Activated CD4-positive, alpha-beta memory T cell treated with anti-CD3 and anti-CD28 coated beads for 36 hours (primary cell): ENCODE measurements around the gene PHF21A. TPM values are rescaled to one million over a fixed set of nuclear protein-coding genes. Genes with fewer than 3 reads are reported as not detected.

Experiments
- CTCF ChIA-PET: fragments of 350-600 bp; sonication (Branson Sonifier 250); formaldehyde crosslinking; loops from one replicate; lab custom pipeline; 2021; ENCODE audit warnings: antibody characterized with exemption, inconsistent platforms; lab: Charles Lee
- POLR2A ChIA-PET: fragments of 350-600 bp; sonication (Branson Sonifier 250); formaldehyde crosslinking; loops from one replicate; lab custom pipeline; 2021; ENCODE audit warnings: antibody characterized with exemption; lab: Charles Lee
- DNase-seq: peaks from one replicate; pipeline ENCODE4 v3.0.0-alpha.2; 2020
- H3K27ac Mint-ChIP-seq: one replicate; pipeline ENCODE4 v1.8.0; 2021; ENCODE audit warnings: mixed read lengths
- H3K27me3 Mint-ChIP-seq: one replicate; pipeline ENCODE4 v1.8.0; 2021; ENCODE audit warnings: mixed read lengths
- H3K36me3 Mint-ChIP-seq: one replicate; pipeline ENCODE4 v1.8.0; 2021; ENCODE audit warnings: mixed read lengths
- H3K4me1 Mint-ChIP-seq: one replicate; pipeline ENCODE4 v1.8.0; 2021; ENCODE audit warnings: low read depth, mixed read lengths
- H3K4me3 Mint-ChIP-seq: one replicate; pipeline ENCODE4 v1.8.0; 2021; ENCODE audit warnings: mild to moderate bottlenecking, mixed read lengths
- H3K9me3 Mint-ChIP-seq: one replicate; pipeline ENCODE4 v1.8.0; 2021; ENCODE audit warnings: mixed read lengths
- intact Hi-C: fragments of 100-400 bp; cut with micrococcal nuclease; formaldehyde crosslinking; loops from one replicate; pipeline ENCODE4 v1.15.1; 2023
- total RNA-seq, 2 experiments: library from RNA; stranded (reverse); gene quantifications; one replicate each; pipeline ENCODE4 v1.2.3, GENCODE V29; 2021

Gene PHF21A
- total RNA-seq, 2 experiments from 2014 or later = 38.0 to 40.0 TPM

DNA sequence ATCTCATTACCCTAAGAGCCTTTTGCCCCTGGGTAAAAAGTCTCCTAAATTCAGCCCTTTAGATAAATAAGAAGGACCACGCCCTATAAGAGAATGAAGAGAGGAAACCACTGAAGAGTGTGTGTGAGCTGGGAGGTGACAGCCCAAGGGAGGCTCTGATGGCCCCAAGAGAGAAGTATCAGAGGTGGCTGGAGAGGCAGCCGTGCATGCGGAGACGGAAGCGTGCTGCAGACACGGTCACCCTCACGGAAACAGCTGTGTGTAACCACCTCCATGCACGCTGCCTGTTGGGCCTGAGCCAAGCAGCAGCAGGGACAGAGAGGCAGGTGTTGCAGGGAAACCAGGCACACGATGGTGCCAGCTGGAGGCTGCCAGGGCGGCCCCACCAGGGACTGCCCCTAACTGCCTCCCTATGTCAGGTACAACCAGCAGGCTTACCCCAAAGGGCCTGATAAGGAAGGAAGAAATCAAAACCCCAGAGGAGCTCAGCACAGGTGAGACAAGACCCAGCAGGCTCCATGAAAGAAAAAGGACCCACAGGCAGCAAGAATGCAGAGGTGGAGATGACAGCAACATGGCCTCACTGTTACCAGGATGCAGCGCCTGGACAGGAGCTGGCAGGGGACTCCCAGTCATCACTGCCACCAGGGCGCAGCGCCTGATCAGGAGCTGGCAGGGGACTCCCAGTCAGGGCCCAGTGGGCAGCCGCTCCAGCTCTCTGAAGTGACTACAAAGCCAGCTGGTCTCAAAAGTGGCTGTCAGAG lies 191.0 kb downstream of the PHF21A start:
- no peaks in the 10 kb centered on the region for H3K9me3 Mint-ChIP-seq
- H3K27ac Mint-ChIP-seq = peak overlapping the region; percentile 75
- peaks cover 4% of the 10 kb centered on the region for H3K36me3 Mint-ChIP-seq
- POLR2A ChIA-PET = no interaction called here
- H3K27me3 Mint-ChIP-seq = no peaks in the 10 kb centered on the region
- intact Hi-C loops = no loop called here
- no peak overlapping the region for H3K4me3 Mint-ChIP-seq
- H3K4me1 Mint-ChIP-seq = peaks cover 33% of the 10 kb centered on the region
- DNase-seq = peak; percentile 66
- CTCF ChIA-PET = interaction anchor here (0.8 to 2.2 kb wide), 5 partner anchors 9 to 1003 kb away, joined by 3 to 9 read pairs (median 4); no protein-coding TSS in a partner anchor

- H3K4me1 Mint-ChIP-seq = peaks cover 33% of the 10 kb centered on the region
- H3K27me3 Mint-ChIP-seq = no peaks in the 10 kb centered on the region
- peaks cover 4% of the 10 kb centered on the region for H3K36me3 Mint-ChIP-seq
- intact Hi-C loops = no loop called here
- peak overlapping the region; percentile 75 for H3K27ac Mint-ChIP-seq
- CTCF ChIA-PET = interaction anchor here (0.8 to 2.2 kb wide), 4 partner anchors 8 to 87 kb away, joined by 3 to 9 read pairs (median 4); no protein-coding TSS in a partner anchor
- DNase-seq = no peak
- no peak overlapping the region for H3K4me3 Mint-ChIP-seq
- POLR2A ChIA-PET = no interaction called here
- no peaks in the 10 kb centered on the region for H3K9me3 Mint-ChIP-seq
Observed at GRCh38 chr11:45929486-45930030, 191.7 kb downstream of the PHF21A start.

- intact Hi-C loops = no loop called here
- peaks cover 36% of the 10 kb centered on the region for H3K4me1 Mint-ChIP-seq
- CTCF ChIA-PET = interaction anchor here (2.2 kb wide), 1 partner anchor 78 kb away, joined by 9 read pairs; no protein-coding TSS in a partner anchor
- H3K27ac Mint-ChIP-seq = no peak overlapping the region
- peaks cover 3% of the 10 kb centered on the region for H3K36me3 Mint-ChIP-seq
- H3K27me3 Mint-ChIP-seq = peaks cover 5% of the 10 kb centered on the region
- DNase-seq = no peak
- H3K4me3 Mint-ChIP-seq = no peak overlapping the region
- no peaks in the 10 kb centered on the region for H3K9me3 Mint-ChIP-seq
- POLR2A ChIA-PET = interaction anchor here (2.2 kb wide), 1 partner anchor 11 kb away, joined by 7 read pairs; the partner anchor contains the start of gene PEX16
Observed at GRCh38 chr11:45928535-45929215, 192.6 kb downstream of the PHF21A start.

GRCh38 chr11:45927684-45928413 lies 193.4 kb downstream of the PHF21A start:
- no peaks in the 10 kb centered on the region for H3K9me3 Mint-ChIP-seq
- peaks cover 8% of the 10 kb centered on the region for H3K27me3 Mint-ChIP-seq
- H3K27ac Mint-ChIP-seq = no peak overlapping the region
- intact Hi-C loops = no loop called here
- no peak for DNase-seq
- CTCF ChIA-PET = interaction anchor here (0.7 to 2.6 kb wide), 2 partner anchors 38 to 85 kb away, joined by 3 to 9 read pairs; no protein-coding TSS in a partner anchor
- no peaks in the 10 kb centered on the region for H3K36me3 Mint-ChIP-seq
- POLR2A ChIA-PET = interaction anchor here (2.2 kb wide), 1 partner anchor 10 kb away, joined by 7 read pairs; the partner anchor contains the start of gene PEX16
- no peak overlapping the region for H3K4me3 Mint-ChIP-seq
- H3K4me1 Mint-ChIP-seq = peaks cover 39% of the 10 kb centered on the region

DNA sequence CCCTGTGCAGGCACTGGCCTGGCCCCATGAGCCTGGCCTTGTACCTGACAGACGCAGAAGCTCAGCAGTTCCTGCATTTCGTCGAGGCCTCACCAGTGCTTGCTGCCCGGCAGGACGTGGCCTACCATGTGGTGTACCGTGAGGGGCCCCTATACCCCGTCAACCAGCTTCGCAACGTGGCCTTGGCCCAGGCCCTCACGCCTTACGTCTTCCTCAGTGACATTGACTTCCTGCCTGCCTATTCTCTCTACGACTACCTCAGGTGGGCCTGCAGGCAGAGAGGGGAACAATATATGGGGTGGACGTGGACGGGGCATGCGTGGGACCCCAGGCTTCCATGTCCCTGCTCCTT lies 193.9 kb downstream of the PHF21A start:
- POLR2A ChIA-PET = interaction anchor here (2.2 kb wide), 1 partner anchor 9 kb away, joined by 7 read pairs; the partner anchor contains the start of gene PEX16
- Mint-ChIP-seq H3K9me3 (no peaks in the 10 kb centered on the region), H3K36me3 (no peaks in the 10 kb centered on the region), H3K4me3 (no peak overlapping the region), H3K4me1 (peaks cover 39% of the 10 kb centered on the region), H3K27ac (no peak overlapping the region), H3K27me3 (peaks cover 8% of the 10 kb centered on the region)
- intact Hi-C loops = no loop called here
- CTCF ChIA-PET = interaction anchor here (0.7 to 2.6 kb wide), 2 partner anchors 38 to 84 kb away, joined by 3 to 9 read pairs; no protein-coding TSS in a partner anchor
- DNase-seq = no peak

DNA sequence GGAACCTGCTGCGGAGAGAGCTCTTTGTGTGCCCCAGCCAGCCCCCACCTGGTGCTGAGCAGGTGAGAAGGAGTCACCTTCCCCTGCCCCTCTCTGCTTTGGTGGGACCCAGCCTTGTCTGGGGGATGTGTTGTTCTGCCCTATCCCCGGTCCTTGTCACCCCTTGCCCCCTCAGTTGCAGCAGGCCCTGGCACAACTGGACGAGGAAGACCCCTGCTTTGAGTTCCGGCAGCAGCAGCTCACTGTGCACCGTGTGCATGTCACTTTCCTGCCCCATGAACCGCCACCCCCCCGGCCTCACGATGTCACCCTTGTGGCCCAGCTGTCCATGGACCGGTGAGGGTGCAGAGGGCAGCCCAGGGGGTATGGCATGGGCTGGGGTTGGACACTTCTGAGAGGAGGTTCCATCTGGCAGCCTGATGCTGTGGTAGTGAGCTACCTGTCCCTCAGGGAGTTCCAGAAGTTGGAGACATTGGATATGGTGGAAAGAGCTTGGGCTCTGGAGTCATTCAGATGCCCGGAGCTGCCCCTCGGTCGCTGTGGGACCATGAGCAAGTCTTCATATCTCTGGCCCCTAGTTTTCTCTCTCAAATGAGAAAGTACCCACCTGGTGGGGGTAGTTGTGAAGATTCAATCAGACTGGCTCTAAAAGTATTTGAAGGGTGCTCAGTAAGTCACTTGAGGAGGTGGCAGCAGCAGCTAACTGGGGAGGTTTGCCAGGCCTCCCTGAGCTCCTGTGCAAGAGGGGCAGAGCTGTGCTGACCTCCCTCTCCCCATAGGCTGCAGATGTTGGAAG lies 194.5 kb downstream of the PHF21A start:
- CTCF ChIA-PET = interaction anchor here (0.7 to 2.6 kb wide), 3 partner anchors 39 to 155 kb away, joined by 3 to 9 read pairs (median 3); no protein-coding TSS in a partner anchor
- Mint-ChIP-seq H3K27me3 (peaks cover 8% of the 10 kb centered on the region), H3K27ac (no peak overlapping the region), H3K36me3 (no peaks in the 10 kb centered on the region), H3K4me1 (peaks cover 39% of the 10 kb centered on the region), H3K9me3 (no peaks in the 10 kb centered on the region), H3K4me3 (no peak overlapping the region)
- POLR2A ChIA-PET = interaction anchor here (2.2 kb wide), 1 partner anchor 9 kb away, joined by 7 read pairs; the partner anchor contains the start of gene PEX16
- DNase-seq = no peak
- intact Hi-C loops = no loop called here

- intact Hi-C loops = no loop called here
- ChIA-PET CTCF (interaction anchor here (1.0 to 2.6 kb wide), 2 partner anchors 40 to 154 kb away, joined by 3 to 9 read pairs; no protein-coding TSS in a partner anchor), POLR2A (interaction anchor here (0.7 kb wide), 1 partner anchor 123 kb away, joined by 3 read pairs; no protein-coding TSS in a partner anchor)
- no peaks in the 10 kb centered on the region for H3K9me3 Mint-ChIP-seq
- H3K27me3 Mint-ChIP-seq = peaks cover 11% of the 10 kb centered on the region
- H3K36me3 Mint-ChIP-seq = no peaks in the 10 kb centered on the region
- H3K4me3 Mint-ChIP-seq = no peak overlapping the region
- DNase-seq = no peak
- H3K4me1 Mint-ChIP-seq = peaks cover 32% of the 10 kb centered on the region
- no peak overlapping the region for H3K27ac Mint-ChIP-seq
Observed at GRCh38 chr11:45926001-45926401, 195.3 kb downstream of the PHF21A start.

- ChIA-PET POLR2A (interaction anchor here (0.7 kb wide), 1 partner anchor 123 kb away, joined by 3 read pairs; no protein-coding TSS in a partner anchor), CTCF (interaction anchor here (2.6 kb wide), 1 partner anchor 40 kb away, joined by 9 read pairs; no protein-coding TSS in a partner anchor)
- no peak for DNase-seq
- Mint-ChIP-seq H3K36me3 (no peaks in the 10 kb centered on the region), H3K9me3 (no peaks in the 10 kb centered on the region), H3K4me3 (no peak overlapping the region), H3K4me1 (peaks cover 27% of the 10 kb centered on the region), H3K27ac (no peak overlapping the region), H3K27me3 (peaks cover 11% of the 10 kb centered on the region)
- intact Hi-C loops = no loop called here
Observed at GRCh38 chr11:45925550-45925949, 195.7 kb downstream of the PHF21A start.

- H3K4me3 Mint-ChIP-seq = no peak overlapping the region
- H3K9me3 Mint-ChIP-seq = no peaks in the 10 kb centered on the region
- H3K27me3 Mint-ChIP-seq = peaks cover 11% of the 10 kb centered on the region
- H3K4me1 Mint-ChIP-seq = peaks cover 23% of the 10 kb centered on the region
- intact Hi-C loops = no loop called here
- no peak overlapping the region for H3K27ac Mint-ChIP-seq
- H3K36me3 Mint-ChIP-seq = no peaks in the 10 kb centered on the region
- ChIA-PET CTCF (interaction anchor here (1.1 kb wide), 1 partner anchor 386 kb away, joined by 3 read pairs; no protein-coding TSS in a partner anchor), POLR2A (no interaction called here)
- DNase-seq = no peak
Observed at GRCh38 chr11:45924927-45925326, 196.3 kb downstream of the PHF21A start.

DNA sequence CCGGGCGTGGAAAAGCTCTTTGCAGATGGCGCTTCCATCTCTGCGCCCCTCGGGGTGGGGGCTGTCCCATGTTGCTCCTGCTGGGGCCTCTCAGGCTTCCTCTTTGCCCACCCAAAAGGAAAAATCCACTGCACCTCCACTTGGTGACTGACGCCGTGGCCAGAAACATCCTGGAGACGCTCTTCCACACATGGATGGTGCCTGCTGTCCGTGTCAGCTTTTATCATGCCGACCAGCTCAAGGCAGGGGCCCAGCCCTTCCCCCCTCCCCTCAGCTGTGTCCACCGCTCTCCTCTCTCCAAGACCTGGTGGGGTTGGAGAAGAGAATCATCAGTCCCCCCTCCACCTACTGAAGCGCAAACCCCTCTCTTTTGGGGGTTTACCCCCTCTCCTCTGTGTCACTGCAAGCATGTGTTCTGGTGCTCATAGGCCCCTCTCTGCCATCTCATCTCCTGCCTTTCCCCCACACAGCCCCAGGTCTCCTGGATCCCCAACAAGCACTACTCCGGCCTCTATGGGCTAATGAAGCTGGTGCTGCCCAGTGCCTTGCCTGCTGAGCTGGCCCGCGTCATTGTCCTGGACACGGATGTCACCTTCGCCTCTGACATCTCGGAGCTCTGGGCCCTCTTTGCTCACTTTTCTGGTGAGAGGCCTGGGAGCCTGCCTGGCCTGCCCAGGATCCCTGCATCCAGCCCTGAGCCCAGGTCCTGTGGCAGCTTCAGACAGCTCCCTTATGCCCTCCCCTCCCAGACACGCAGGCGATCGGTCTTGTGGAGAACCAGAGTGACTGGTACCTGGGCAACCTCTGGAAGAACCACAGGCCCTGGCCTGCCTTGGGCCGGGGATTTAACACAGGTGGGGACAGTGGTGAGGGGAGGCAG lies 197.0 kb downstream of the PHF21A start:
- Mint-ChIP-seq H3K9me3 (no peaks in the 10 kb centered on the region), H3K27me3 (peaks cover 11% of the 10 kb centered on the region), H3K36me3 (no peaks in the 10 kb centered on the region), H3K4me1 (peaks cover 19% of the 10 kb centered on the region), H3K4me3 (peak overlapping the region; percentile 37), H3K27ac (no peak overlapping the region)
- peak; percentile 6 for DNase-seq
- intact Hi-C loops = no loop called here
- ChIA-PET CTCF (interaction anchor here (1.1 kb wide), 1 partner anchor 386 kb away, joined by 3 read pairs; no protein-coding TSS in a partner anchor), POLR2A (no interaction called here)
